ENCODE results near the gene PCDHA7.
"Not testable (repeated sequence)": the region's sequence is repeated elsewhere in the genome, so short reads cannot be mapped to it uniquely, and the experiment has no call there.

Gene PCDHA7

GRCh38 chr5:140823475-140823874, 10.6 kb upstream of the PCDHA7 start:
- no peak for DNase-seq (ENCODE audit: low spot score)

- DNase-seq (ENCODE audit: low spot score): no peak
Observed at GRCh38 chr5:140827704-140828361, 6.2 kb upstream of the PCDHA7 start, which contains the start of gene PCDHA6. Gene PCDHA6 (plus strand): TSS chr5:140827960. CDS start chr5:140828092, 132 bp downstream.

- no peak for DNase-seq (ENCODE audit: low spot score)
Observed at GRCh38 chr5:140828362-140828737, 5.7 kb upstream of the PCDHA7 start.

GRCh38 chr5:140829511-140830501, 4.3 kb upstream of the PCDHA7 start:
- DNase-seq (ENCODE audit: low spot score): not testable (repeated sequence)

- DNase-seq (ENCODE audit: low spot score): not testable (repeated sequence)
Observed at GRCh38 chr5:140834439-140835008, 455 bp downstream of the PCDHA7 start.

- no peak for DNase-seq (ENCODE audit: low spot score)
Observed at GRCh38 chr5:140835622-140836510, 1.8 kb downstream of the PCDHA7 start.

GRCh38 chr5:140840978-140841962, 7.2 kb downstream of the PCDHA7 start, which contains the start of gene PCDHA8:
Gene PCDHA8 (plus strand): TSS chr5:140841187. CDS start chr5:140841322, 135 bp downstream.
- DNase-seq (ENCODE audit: low spot score): peak; percentile 42

GRCh38 chr5:140842798-140843733, 9.0 kb downstream of the PCDHA7 start:
- no peak for DNase-seq (ENCODE audit: low spot score)

GRCh38 chr5:140848139-140849102, 14.4 kb downstream of the PCDHA7 start, which contains the start of gene PCDHA9:
Gene PCDHA9 (plus strand): TSS chr5:140848382. CDS start chr5:140848496, 114 bp downstream.
- DNase-seq (ENCODE audit: low spot score): not testable (repeated sequence)

- not testable (repeated sequence) for DNase-seq (ENCODE audit: low spot score)
Observed at GRCh38 chr5:140849831-140850634, 16.0 kb downstream of the PCDHA7 start.

GRCh38 chr5:140855772-140856674, 22.0 kb downstream of the PCDHA7 start, which contains the start of gene PCDHA10:
Gene PCDHA10 (plus strand): TSS chr5:140855897. CDS start chr5:140856049, 152 bp downstream.
- peak; percentile 55 for DNase-seq (ENCODE audit: low spot score)

GRCh38 chr5:140857177-140857986, 23.3 kb downstream of the PCDHA7 start:
- DNase-seq (ENCODE audit: low spot score): no peak

GRCh38 chr5:140857987-140858240, 23.8 kb downstream of the PCDHA7 start:
- no peak for DNase-seq (ENCODE audit: low spot score)

- DNase-seq (ENCODE audit: low spot score): no peak
Observed at GRCh38 chr5:140862441-140863295, 28.6 kb downstream of the PCDHA7 start.

All from iPS-NIHi11 (cell line).